Ishikawa (cell line): Measurements from ENCODE around the gene TCEAL9.

Experiments used
- RAD21 ChIP-seq: IDR thresholded peaks from 2 replicates; pipeline ENCODE4 v1.6.1; 2012; ENCODE audit warnings: low read depth
- TAF1 ChIP-seq: IDR thresholded peaks from 2 replicates; pipeline ENCODE4 v1.6.1; 2012; ENCODE audit warnings: low read depth, mild to moderate bottlenecking
- TCF12 ChIP-seq: IDR thresholded peaks from 2 replicates; pipeline ENCODE4 v1.6.1; 2012; ENCODE audit warnings: low read depth
- YY1 ChIP-seq: IDR thresholded peaks from 2 replicates; pipeline ENCODE4 v1.6.1; 2012; ENCODE audit warnings: low read depth
- ZBTB7A ChIP-seq: IDR thresholded peaks from 2 replicates; pipeline ENCODE4 v1.6.1; 2012; ENCODE audit warnings: low read depth
- TF ChIP-seq, protein P1 (sequence below): IDR thresholded peaks from 2 replicates; pipeline ENCODE4 v1.6.1; 2012
- TF ChIP-seq, protein P2 (sequence below): IDR thresholded peaks from 2 replicates; pipeline ENCODE4 v1.6.1; 2012

DNA sequence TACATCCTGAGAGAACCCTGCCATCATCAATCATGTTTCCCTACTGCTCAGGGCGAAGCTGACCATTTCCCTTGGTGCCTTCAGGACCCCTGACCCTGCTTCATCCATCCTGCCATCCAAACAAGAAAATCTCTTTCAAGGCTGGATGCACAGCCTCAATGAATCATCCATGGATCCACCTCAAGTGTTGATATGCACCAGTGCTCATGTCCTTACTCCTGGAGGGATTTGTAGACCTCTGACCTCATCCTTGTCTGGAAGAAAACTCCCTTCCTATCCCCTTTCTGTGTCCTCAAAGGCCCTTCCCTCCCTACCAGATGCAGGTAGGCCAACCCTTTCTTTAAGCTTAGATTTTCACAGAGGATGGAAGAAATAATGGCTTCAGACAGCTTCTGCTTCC lies 44.6 kb downstream of the TCEAL9 start:
- no peak for TF ChIP-seq RAD21
- TF ChIP-seq YY1, result no peak
- no peak for TF ChIP-seq TCF12
- TF ChIP-seq, protein P1, sequence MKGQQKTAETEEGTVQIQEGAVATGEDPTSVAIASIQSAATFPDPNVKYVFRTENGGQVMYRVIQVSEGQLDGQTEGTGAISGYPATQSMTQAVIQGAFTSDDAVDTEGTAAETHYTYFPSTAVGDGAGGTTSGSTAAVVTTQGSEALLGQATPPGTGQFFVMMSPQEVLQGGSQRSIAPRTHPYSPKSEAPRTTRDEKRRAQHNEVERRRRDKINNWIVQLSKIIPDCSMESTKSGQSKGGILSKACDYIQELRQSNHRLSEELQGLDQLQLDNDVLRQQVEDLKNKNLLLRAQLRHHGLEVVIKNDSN, result no peak
- TF ChIP-seq, protein P2, sequence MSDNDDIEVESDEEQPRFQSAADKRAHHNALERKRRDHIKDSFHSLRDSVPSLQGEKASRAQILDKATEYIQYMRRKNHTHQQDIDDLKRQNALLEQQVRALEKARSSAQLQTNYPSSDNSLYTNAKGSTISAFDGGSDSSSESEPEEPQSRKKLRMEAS, result no peak
- no peak for TF ChIP-seq TAF1
- TF ChIP-seq ZBTB7A, result no peak
